Brain microvascular endothelial cell (primary cell): ENCODE measurements around the gene SPEG.

Experiments
- DNase-seq: peaks from one replicate; pipeline ENCODE4 v3.0.0-alpha.2; 2020
- H3K27ac ChIP-seq: fragments of 250-450 bp; sonication (Bioruptor Pico); 2 replicates; pipeline ENCODE4 v1.5.1; 2020; ENCODE audit warnings: mild to moderate bottlenecking, moderate library complexity
- H3K27me3 ChIP-seq: fragments of 250-450 bp; sonication (Bioruptor Pico); replicated peaks from 2 replicates; pipeline ENCODE4 v1.5.1; 2020; ENCODE audit warnings: mild to moderate bottlenecking
- H3K36me3 ChIP-seq: fragments of 250-450 bp; sonication (Bioruptor Pico); replicated peaks from 2 replicates; pipeline ENCODE4 v1.5.1; 2020; ENCODE audit warnings: mild to moderate bottlenecking
- H3K4me3 ChIP-seq: 2 replicates; pipeline ENCODE4 v1.5.1; 2011; ENCODE audit warnings: low read depth, mild to moderate bottlenecking, control low read depth, low read length, moderate library complexity
- CTCF ChIP-seq: IDR thresholded peaks from 2 replicates; pipeline ENCODE4 v1.5.1; 2011; ENCODE audit warnings: low read depth, mild to moderate bottlenecking, moderate library complexity, low read length, control low read depth, inconsistent platforms; ENCODE audit errors: missing control alignments
- in situ Hi-C: cut with HindIII; loops from 2 replicates; pipeline ENCODE4 v1.10.0; 2017; ENCODE audit warnings: low sequenced_read_pairs, low pct_ligation_motif_present

Gene SPEG

GRCh38 chr2:219509780-219510511, 75.3 kb downstream of the SPEG start:
- Histone ChIP-seq H3K4me3 (peak overlapping the region; percentile 26), H3K27me3 (peaks cover 44% of the 10 kb centered on the region), H3K36me3 (peaks cover 12% of the 10 kb centered on the region), H3K27ac (no peak overlapping the region)
- TF ChIP-seq CTCF = peak; percentile 91
- peak; percentile 33 for DNase-seq
- in situ Hi-C loops = no loop called here

- DNase-seq = no peak
- peaks cover 8% of the 10 kb centered on the region for H3K36me3 ChIP-seq
- no peak for TF ChIP-seq CTCF
- no peak overlapping the region for H3K27ac ChIP-seq
- in situ Hi-C loops = no loop called here
- no peak overlapping the region for H3K4me3 ChIP-seq
- peaks cover 51% of the 10 kb centered on the region for H3K27me3 ChIP-seq
Observed at GRCh38 chr2:219510512-219511135, 76.0 kb downstream of the SPEG start.

GRCh38 chr2:219511547-219512325, 77.1 kb downstream of the SPEG start:
- Histone ChIP-seq H3K27me3 (peaks cover 59% of the 10 kb centered on the region), H3K4me3 (no peak overlapping the region), H3K36me3 (no peaks in the 10 kb centered on the region), H3K27ac (no peak overlapping the region)
- DNase-seq = no peak
- no peak for TF ChIP-seq CTCF
- in situ Hi-C loops = no loop called here

GRCh38 chr2:219512524-219513216, 78.0 kb downstream of the SPEG start:
- no peak overlapping the region for H3K27ac ChIP-seq
- no peak overlapping the region for H3K4me3 ChIP-seq
- peaks cover 64% of the 10 kb centered on the region for H3K27me3 ChIP-seq
- in situ Hi-C loops = no loop called here
- no peak for DNase-seq
- TF ChIP-seq CTCF = no peak
- no peaks in the 10 kb centered on the region for H3K36me3 ChIP-seq

- H3K4me3 ChIP-seq = no peak overlapping the region
- H3K27ac ChIP-seq = no peak overlapping the region
- peaks cover 71% of the 10 kb centered on the region for H3K27me3 ChIP-seq
- no peak for DNase-seq
- no peaks in the 10 kb centered on the region for H3K36me3 ChIP-seq
- in situ Hi-C loops = no loop called here
- no peak for TF ChIP-seq CTCF
Observed at GRCh38 chr2:219513787-219514186, 79.1 kb downstream of the SPEG start.
